DMS153 treated with DMSO at 0.1 percent for 48 hours (cell line): Measurements from ENCODE around the gene CTDP1.
"Not testable (repeated sequence)": the region's sequence is repeated elsewhere in the genome, so short reads cannot be mapped to it uniquely, and the experiment has no call there.

Experiments used
- DNase-seq: peaks from one replicate; lab custom pipeline; 2025; ENCODE audit not compliant: unreplicated experiment; lab: John Stamatoyannopoulos, UW

CTDP1 gene

DNA sequence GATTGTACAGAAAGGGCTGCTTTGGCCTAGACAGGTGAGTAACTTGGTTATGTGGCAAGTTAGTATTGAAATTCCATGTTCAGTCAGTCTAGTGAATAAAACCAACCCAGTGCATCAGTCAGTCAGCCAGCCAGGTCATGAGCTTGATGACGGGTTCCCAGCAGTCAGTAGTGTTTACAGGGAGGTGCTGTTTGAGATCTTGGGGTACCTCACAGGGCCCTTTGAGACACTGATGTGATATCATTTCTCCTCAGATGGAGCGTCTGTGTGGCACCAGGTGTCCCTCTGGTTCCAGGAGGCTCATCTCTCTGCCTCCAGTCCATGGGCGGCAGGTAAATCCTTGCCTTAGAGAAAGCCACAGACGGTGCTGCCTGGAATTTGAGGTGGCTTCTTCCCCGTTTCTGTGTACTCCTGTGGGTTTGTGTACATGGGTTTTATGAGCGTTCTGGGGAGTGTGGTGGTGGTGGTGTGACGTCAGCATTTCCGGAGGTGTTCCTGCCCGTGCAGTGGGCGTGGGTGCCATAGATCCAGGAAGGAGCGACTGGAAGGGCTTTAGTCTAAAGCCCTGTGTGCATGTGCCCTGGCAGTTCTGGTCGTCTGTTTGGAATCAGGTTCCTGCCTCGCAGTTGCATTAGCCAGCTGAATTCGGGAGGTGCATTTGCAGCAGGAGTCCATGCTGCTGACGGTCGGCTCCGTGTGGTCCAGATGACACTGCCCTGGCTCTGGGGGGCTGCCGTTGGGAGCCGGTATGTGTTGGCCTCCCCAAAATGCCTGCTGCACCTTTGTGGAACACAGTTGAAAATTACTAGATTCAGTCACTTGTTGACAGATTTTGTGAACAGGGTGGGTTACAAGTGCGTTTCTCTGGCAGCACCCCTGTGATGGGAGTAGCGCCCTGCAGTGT lies 2.1 kb downstream of the CTDP1 start:
- DNase-seq, result no peak

DNA sequence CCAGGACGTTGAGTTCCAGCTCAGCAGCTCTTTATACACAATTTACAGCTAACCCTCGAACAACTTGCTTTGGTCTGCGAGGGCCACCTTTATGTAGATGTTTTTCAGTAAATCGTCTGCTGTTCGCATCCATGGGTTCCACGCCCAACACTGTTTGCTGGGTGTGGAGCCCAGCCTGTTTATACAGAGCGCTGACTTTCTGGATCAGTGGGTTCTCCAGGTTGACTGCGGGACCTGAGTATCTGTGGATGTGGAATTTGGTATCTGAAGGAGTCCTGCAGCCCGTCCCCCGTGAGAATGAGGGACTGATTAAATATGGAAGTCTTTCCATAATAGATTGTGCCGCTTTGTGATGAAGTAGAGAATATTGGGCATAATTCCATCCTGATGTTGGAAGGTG lies 2.9 kb downstream of the CTDP1 start:
- DNase-seq, result no peak

DNA sequence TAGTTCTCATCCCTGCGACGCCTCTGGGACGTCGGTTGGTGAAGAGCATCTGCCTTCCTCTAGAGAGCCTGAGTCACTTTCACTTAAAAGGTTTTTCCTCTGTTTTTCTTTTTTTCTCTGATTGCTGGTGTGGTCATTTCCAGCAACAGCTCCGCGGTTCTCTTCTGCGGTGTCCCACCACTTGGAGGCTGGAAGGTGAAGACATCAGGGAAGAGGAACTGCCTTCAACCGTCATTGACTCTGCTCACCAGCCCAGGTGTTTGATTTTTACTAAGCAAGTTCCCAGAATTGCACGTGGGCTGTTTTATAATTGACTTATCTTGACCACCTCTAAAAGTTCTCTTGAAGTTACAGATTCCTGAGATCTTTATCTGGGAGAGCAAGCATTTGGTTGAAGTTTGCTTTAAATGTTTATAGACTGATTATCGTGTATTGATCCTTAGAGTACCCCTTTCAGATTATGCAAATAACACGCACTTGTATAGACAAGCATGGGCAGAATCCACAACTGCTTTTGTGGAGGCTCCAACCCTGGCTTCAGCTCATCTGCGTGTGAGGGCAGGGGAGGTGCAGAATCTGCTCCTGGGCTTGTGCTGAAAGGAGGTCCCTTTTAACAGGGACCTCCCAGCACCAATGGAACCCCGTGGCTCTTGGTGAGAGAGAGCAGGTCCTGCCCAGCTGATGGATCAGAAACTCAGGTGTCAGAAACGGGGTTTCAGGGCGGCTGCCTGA lies 3.5 kb downstream of the CTDP1 start:
- no peak for DNase-seq

DNA sequence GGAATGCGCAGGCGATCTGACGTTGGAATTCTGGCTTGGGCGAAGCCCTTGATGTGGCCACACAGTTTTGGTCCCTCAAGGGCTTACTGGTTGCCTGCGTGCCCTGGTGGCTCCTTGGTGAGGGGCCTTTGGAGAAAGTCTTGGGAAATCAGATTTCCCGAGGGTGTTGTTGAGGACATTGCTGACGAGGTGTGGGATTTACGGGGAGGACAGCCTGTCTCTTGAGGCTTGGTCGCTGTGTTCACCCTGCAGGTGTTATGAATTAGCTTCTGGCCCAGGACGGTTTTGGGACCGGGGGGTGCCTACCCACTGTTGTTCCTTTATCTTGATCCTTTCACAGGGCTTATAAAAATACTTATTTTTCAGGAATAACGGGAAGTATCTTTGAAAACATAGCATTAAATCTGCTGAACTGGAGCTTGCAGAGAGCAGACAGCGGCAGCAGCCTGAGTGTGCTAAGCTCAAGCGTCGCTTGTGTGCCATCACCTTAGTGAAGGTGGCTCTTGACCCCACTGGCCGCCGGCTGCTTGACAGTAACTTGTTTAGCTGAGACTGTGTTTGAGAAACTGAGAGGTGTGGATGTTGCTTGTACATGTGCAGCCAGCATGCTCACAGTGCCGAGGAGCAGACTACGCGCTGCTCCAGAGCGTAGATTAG lies 4.2 kb downstream of the CTDP1 start:
- no peak for DNase-seq

DNA sequence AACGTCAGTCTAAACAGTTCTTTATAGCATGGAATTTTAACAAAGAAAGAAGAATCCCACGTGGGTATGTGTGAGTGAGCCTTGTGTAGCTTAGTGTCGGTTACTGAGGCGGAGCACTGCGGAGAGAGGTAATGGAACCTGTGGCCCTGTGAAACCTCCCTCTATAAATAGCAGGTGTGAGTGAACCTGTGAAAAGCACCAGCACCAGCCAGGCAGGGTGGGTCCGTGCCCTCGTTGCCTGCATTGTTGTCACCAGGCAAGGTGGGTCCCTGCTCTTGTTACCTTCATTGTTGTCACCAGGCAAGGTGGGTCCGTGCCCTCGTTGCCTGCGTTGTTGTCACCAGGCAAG lies 4.7 kb downstream of the CTDP1 start:
- no peak for DNase-seq

DNA sequence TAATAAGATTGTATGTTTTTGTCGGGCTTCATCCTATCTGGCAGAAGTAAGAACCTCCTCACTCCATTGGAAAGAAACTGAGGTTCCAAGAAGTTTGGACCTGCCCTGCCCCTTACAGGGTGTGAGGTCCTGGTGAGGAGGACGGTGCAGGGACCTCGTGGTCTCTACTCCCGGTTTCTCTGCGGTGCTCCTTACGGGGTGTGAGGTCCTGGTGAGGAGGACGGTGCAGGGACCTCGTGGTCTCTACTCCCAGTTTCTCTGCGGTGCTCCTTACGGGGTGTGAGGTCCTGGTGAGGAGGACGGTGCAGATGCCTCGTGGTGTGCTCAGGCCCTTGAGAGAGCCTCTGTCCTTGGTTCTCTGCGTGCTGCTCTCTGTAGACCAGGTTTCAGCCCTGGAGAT lies 5.2 kb downstream of the CTDP1 start:
- no peak for DNase-seq

DNA sequence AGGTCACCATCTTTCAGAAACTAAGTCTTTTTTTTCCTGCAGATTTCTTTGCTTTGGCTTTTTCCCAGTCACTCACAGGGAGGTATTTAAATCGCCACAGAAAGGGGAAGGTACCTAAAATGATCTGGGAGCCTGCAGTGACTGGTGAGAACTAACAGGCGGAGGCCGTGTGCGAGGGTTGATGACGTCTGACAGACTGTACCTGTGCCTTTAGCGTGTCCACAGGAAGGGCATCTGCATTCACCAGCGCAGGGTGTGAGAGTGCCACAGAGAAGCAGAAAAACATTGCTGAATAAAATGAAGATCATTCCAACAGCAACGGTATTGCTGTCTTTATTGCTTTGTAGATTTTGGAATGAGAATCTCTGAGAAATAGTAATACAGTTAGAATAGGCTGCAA lies 5.7 kb downstream of the CTDP1 start:
- DNase-seq, result no peak

DNA sequence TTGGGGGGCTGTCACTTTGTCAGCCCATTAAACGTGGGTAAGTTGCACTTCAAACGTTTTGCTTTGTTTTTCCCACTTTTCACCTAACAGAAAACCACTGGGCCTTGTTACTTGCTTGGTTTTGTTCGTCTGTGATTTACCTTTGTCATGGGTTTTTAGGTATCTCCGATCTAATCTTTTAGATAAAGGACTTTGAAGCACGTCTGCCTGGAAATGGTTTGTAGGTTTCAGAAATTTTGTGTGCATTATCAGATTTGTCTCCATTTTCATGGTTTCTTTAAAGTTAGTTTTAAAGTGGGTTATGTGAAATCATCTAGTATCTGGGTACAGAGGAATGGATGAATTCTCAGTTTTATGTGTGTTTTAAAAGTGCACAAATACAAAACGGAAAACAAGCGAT lies 6.4 kb downstream of the CTDP1 start:
- no peak for DNase-seq

DNA sequence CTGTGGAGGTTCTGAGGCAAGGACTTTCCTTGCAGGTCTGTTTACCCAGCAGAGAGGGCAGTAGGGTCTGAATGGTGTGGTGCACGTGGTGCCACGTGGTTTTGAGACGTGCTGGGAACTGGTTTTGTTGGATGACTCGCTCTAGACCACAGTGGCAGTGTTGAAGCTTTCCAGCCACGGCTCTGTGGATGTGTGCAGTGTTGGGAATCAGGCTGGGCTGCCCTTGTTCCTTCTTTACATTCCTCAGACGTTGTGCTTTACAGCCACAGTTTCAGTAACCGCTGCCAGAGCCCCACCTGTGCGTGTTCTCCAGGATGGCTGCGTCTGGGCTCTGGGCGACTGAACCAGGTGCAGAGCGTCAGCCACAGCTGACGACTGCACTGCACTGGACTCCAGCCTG lies 8.2 kb downstream of the CTDP1 start:
- DNase-seq, result no peak

DNA sequence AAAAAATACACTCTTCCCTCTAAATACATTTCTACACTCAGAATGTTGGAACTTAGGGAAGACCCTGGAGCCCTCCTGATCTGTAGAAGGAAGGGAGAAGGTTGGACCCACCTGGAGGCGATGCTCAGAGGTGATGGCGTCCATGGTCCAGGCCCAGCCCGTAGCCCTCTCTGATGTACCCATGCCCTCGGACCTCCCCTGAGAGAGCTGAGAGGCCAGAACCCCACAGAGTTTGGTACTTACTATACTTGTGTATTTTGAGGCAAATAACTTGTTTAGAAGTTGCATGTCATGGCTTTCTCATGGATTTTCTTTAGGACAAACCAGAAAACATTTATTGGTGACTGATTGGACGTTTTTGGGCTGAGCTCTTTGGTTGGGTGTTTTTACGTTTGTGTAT lies 10.5 kb downstream of the CTDP1 start:
- no peak for DNase-seq

DNA sequence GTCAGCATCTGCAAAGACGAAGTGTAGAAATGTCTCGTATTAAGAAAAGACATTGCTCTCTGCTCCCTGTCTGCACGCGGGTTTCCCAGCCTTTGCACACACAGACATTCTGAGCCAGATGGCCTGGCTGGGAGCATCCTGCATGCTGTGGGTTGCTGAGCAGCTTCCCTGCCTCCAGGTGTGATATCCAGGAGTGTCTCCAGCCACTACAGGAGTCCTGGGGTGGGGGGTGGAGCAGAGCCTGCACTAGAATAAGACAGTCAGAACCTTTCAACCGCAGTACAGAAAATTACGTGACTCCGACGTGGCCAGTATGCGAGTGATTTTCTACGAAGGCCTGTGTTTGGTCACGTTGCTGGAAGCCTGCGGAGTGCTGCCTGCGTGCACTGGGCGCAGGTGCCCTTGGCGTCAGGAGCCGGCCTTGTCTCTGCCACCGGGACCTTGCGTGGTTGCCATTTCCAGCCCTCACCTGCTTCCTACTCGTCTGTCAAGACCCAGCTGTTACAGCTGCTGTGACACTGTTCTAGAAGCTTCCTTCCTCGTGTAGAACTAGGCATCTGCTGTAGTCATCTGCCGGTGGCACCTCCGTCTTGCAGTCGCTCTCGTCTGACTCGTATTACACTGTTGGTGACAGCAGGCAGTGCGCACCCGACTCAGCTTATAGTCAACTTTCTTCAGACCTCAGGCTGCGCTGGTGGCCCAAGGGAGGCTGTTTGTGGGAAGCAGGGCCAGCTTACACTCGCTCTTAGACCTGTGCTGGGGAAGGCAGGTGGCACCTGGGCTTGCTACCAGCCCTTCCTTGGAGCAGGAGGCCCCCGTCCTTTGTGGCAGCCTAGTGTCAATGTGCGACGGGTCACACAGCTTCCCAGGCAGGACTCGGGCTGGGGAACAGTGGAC lies 11.2 kb downstream of the CTDP1 start:
- no peak for DNase-seq

DNA sequence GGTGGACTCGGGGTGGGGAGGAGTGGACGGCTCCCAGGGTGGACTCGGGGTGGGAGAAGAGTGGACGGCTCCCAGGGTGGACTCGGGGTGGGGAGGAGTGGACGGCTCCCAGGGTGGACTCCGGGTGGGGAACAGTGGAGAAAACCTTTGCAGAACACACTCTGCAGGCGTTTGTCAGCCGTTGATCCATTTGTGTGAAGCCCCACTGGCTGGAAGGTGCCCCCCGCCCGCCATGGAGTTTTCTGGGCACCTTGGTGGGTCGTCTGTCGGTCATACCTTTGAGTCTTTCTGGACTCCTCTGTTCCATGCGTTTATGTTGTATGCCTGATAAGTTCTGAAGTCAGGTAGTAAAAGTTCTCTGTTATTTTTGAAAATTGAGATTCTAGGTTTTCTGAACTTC lies 12.5 kb downstream of the CTDP1 start:
- DNase-seq, result no peak

DNA sequence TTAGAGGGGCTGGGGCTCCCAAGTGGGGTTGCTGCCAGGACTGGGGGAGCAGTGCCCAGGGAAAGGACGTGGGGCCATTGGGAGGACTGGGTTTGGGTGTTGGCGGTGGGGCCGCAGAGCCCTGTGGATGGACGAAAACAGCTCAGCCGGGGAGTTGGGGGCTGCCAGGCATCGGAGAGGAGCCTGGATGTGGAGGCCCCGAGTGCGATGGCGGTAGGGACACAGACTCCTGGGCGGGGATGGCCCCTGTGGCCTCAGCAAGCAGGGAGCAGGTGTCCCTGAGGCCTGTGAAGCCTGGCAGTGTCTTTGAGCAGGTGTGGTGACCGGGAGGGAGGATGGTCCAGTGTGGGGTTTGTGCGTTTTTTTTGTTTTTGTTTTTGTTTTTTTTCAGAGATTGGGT lies 13.3 kb downstream of the CTDP1 start:
- DNase-seq, result no peak

DNA sequence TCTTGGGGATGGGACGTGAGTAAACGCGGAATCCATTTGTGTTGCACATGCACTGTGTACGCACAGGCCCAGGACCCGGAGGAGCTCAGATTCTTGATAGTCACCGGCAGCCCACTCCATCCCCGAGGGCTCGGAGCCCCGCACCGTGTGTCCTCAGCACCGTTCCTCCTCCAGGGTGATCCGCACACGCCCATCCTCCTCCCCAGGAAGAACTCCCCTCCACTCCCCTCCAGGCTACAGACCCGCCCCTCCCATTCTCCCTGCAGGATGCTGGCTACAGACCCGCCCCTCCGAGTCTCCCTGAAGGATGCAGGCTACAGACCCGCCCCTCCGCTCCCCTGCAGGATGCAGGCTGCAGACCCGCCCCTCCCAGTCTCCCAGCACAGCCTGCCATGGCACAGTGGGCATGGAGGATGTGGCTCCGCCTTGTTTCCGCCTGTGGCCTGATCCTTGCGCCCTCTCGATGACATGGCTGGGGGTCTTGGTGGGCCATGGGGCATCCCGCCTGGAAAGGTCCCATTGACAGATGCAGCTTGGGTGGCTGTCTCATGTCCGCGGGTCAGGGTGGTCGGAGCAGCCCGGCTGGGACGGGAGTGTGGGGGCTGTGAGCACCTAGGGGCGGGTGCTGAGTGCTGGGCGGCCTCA lies 14.1 kb downstream of the CTDP1 start:
- no peak for DNase-seq

DNA sequence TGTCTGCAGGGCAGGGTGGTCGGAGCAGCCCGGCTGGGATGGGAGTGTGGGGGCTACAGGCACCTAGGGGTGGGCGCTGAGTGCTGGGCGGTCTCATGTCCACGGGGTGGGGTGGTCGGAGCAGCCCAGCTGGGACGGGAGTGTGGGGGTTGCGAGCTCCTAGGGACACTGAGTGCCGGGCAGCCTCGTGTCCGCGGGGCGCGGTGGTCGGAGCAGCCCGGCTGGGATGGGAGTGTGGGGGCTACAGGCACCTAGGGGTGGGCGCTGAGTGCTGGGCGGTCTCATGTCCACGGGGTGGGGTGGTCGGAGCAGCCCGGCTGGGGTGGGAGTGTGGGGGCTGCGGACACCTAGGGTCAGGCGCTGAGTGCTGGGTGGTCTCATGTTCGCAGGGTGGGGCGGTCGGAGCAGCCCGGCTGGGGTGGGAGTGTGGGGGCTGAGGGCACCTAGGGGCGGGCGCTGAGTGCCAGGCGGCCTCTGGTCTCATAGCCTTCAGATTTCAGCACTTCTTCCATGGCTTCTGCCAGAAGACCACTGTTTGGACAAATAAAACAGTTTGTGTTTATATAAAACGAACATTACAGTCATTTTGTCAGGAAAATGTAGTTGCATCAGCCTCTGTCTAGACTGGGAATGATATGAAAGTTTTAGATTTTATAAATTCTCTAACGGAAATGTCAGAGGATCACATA lies 14.7 kb downstream of the CTDP1 start:
- DNase-seq, result not testable (repeated sequence)

DNA sequence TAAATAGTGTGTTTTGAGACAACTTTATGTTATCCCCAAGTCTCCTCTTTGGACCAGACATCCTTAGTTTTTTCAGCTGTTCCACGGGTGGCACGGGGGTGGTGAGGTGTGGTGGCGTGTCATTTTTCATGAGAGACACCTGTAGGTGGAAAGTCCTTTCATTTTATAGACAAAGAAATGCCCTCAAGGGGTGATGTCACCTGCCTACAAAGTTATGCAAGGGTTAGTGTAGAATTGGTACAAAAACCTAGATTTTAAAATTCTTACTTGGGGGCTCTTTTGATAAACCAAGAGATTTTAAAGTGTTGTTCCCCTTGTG lies 15.3 kb downstream of the CTDP1 start:
- no peak for DNase-seq

DNA sequence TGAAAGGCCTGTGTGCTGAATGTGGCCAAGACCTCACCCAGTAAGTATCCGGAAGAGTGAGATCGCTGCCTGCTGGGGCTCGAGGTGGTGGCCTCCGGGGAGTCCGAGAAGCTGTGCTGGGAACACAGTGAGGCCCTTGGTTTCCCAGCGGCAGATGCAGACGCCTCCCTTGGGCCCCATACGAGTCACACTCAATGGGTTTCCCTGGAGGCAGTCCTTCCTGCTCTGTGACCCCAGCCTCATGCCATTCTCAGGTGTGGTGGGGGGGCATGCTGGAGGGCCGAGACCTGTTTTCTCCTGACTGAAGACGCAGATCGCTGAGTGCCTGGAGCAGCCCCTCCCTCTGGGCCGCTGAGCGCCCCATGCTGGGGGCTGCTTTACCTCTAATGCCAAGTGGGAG lies 15.7 kb downstream of the CTDP1 start:
- no peak for DNase-seq

DNA sequence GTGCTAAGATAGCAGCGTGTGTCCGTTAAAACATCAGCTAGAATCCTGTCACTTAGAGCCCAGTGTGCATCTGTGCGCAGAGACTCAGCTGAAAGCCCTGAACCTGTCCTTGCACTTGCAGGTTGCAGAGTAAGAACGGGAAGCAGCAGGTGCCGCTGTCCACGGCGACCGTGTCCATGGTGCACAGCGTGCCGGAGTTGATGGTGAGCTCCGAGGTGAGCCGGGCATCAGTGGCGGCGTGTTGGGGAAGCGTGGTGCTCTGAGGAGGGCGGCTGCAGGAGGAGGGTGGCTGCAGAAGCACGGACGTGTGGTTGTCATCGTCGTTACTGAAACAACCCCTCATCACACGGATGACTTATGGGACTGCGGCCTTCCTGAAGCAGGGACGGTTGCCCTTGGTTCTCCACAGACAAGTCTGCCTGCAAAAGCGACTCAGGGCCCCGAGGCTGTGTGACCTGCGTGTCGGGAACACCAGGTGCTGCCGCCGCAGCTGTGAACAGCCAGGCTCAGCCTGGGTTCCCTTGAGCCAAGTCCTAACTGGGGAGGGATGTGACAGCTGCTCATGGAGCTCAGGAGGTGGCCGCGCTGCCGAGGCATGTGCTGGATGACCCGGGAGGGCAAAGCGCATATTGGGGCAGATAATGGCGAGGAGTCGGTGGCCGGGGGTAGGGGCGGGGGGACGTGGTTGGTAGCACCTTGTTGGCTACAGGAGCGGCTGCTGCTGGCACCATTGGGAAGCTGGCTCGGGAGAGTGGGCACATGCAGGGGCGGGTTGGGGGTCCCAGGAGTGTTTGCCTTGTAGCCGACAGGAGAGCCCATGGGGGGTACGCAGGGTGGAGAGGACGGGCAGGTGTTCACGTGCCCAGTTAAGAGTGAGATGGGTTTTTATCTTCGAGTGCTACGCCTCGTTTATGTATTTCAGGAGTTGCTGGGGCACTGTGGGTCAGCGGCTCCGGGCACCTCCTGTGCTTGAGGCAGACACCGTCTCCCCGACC lies 16.6 kb downstream of the CTDP1 start:
- no peak for DNase-seq

DNA sequence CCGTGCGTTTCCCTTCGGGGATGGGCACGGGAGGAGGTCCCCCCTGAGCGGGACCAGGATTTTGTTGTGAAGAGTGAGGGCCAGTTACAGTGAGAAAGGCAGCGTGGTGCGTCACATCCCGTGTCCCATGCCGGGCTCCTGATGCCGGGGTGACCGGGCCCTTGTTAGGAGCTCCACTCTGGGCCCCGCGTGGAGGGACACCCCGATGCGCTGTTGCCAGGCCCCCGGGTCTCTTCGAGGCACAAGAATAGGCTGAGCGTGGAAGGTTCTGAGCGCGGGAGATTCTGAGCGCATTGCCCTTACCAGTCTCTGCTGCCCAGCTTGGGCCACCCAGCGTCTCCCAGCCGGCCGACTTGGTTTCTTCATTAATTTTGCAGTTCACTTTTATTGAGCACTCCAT lies 17.6 kb downstream of the CTDP1 start:
- DNase-seq, result no peak
